Body of pancreas (tissue), 4 donors: Measurements from ENCODE around the gene CNP. TPM values are rescaled to one million over a fixed set of nuclear protein-coding genes. Genes with fewer than 3 reads are reported as not detected.
"Not testable (repeated sequence)": the region's sequence is repeated elsewhere in the genome, so short reads cannot be mapped to it uniquely, and the experiment has no call there.

Experiments
- ATAC-seq: fragments of 150-250 bp; one replicate; pipeline ENCODE4 v1.9.1; 2016
- DNase-seq, 4 donors: peaks; one replicate each; pipeline ENCODE4 v3.0.0-alpha.2; 2019
- H3K27ac ChIP-seq, 4 donors: fragments of 200-600 bp; sonication (generic); 1 replicate in 3 of 4; 2 replicates in 1 of 4; pipeline versions ENCODE4 v1.5.1 to v1.6.1; 2016 to 2019; ENCODE audit warnings: mild to moderate bottlenecking in 1 of 4, mixed read lengths in 1 of 4, moderate library complexity in 1 of 4
- H3K27me3 ChIP-seq, 2 donors: fragments of 200-600 bp; sonication (generic); one replicate each; pipeline ENCODE4 v1.6.0; 2016; ENCODE audit warnings: mild to moderate bottlenecking in 1 of 2
- H3K36me3 ChIP-seq, 2 donors: fragments of 200-600 bp; sonication (generic); replicated peaks in 1 of 2; 2 replicates each; pipeline ENCODE4 v1.5.1; 2016; ENCODE audit warnings: low read depth in 2 of 2; ENCODE audit not compliant: insufficient read depth in 1 of 2
- H3K4me1 ChIP-seq: fragments of 200-600 bp; sonication (generic); one replicate; pipeline ENCODE4 v1.6.0; 2016
- H3K4me3 ChIP-seq, 2 donors: fragments of 200-600 bp; sonication (generic); 1 replicate in 1 of 2; 2 replicates in 1 of 2; pipeline ENCODE4 v1.5.1; 2016 to 2019
- H3K9me3 ChIP-seq, 3 donors: fragments of 200-600 bp; sonication (generic); 1 replicate in 2 of 3; 2 replicates in 1 of 3; pipeline ENCODE4 v1.5.1; 2016
- CTCF ChIP-seq, 7 experiments: fragments of 450-650 bp in 4 of 7; fragments of 200-600 bp in 3 of 7; sonication (generic) in 3 of 7; IDR thresholded peaks; one replicate each; pipeline ENCODE4 v1.5.1; 2016 to 2019; ENCODE audit warnings: antibody characterized with exemption in 7 of 7
- POLR2A ChIP-seq, 3 donors: fragments of 450-650 bp; IDR thresholded peaks; one replicate each; pipeline ENCODE4 v1.6.1; 2016; ENCODE audit warnings: antibody characterized with exemption in 3 of 3, mild to moderate bottlenecking in 2 of 3
- WGBS, 2 donors: methylation state at CpG; one replicate each; pipeline ENCODE4 v1.1.5; 2017; 5-methylcytosine and 5-hydroxymethylcytosine counted together
- intact Hi-C: fragments of 100-400 bp; cut with DNase I; formaldehyde crosslinking; loops from one replicate; pipeline ENCODE4 v1.15.1; 2023
- total RNA-seq, 2 donors: library from RNA; depleted of rRNA; stranded (reverse); fragments of >200 nt; gene quantifications; one replicate each; pipeline ENCODE4 v1.1.0, GENCODE V29; 2016

Gene CNP
- total RNA-seq, 2 donors from 2014 or later = 36.3 to 70.2 TPM

GRCh38 chr17:42017866-42018200, 51.2 kb downstream of the CNP start:
- ATAC-seq = no peak
- intact Hi-C loops = no loop called here
- Histone ChIP-seq H3K9me3 (no peaks in the 10 kb centered on the region), H3K4me3 (peak overlapping the region; percentile 10 to 93), H3K27ac (peak overlapping the region; percentile 84 to 94 (median 86)), H3K4me1 (peaks cover 60% of the 10 kb centered on the region), H3K27me3 (no peaks in the 10 kb centered on the region), H3K36me3 (peaks cover 0 to 2% of the 10 kb centered on the region in 2 donors)
- WGBS, 2 donors = 6 to 7% methylated on average over 11 of the region's 11 CpGs
- no peak for DNase-seq
- no peak for TF ChIP-seq POLR2A (IDR thresholded peaks at IDR 0.05)
- TF ChIP-seq CTCF (IDR thresholded peaks at IDR 0.05) = no peak

GRCh38 chr17:42018339-42018738, 51.7 kb downstream of the CNP start:
- ATAC-seq (no peak), DNase-seq (no peak)
- Histone ChIP-seq H3K4me1 (peaks cover 55% of the 10 kb centered on the region), H3K4me3 (no peak overlapping the region), H3K9me3 (no peaks in the 10 kb centered on the region), H3K27ac (peak overlapping the region in 2 of 4 donors; percentile 84 to 88), H3K27me3 (no peaks in the 10 kb centered on the region), H3K36me3 (peaks cover 0 to 5% of the 10 kb centered on the region in 2 donors)
- intact Hi-C loops = no loop called here
- WGBS, 2 donors = 21 to 25% methylated on average over 3 of the region's 3 CpGs
- TF ChIP-seq POLR2A (IDR thresholded peaks at IDR 0.05) (no peak), CTCF (IDR thresholded peaks at IDR 0.05) (no peak)

GRCh38 chr17:42018988-42019387, 52.4 kb downstream of the CNP start:
- Histone ChIP-seq H3K36me3 (peaks cover 0 to 8% of the 10 kb centered on the region in 2 donors), H3K27ac (no peak overlapping the region), H3K4me1 (peaks cover 49% of the 10 kb centered on the region), H3K9me3 (no peaks in the 10 kb centered on the region), H3K4me3 (no peak overlapping the region), H3K27me3 (no peaks in the 10 kb centered on the region)
- DNase-seq (no peak), ATAC-seq (no peak)
- intact Hi-C loops = no loop called here
- WGBS, 2 donors = 86 to 88% methylated on average over 4 of the region's 4 CpGs
- TF ChIP-seq CTCF (IDR thresholded peaks at IDR 0.05) (no peak), POLR2A (IDR thresholded peaks at IDR 0.05) (no peak)

GRCh38 chr17:42019509-42020404, 53.2 kb downstream of the CNP start, which contains the start of gene NKIRAS2:
Gene NKIRAS2, plus strand, starts transcription at chr17:42020090. Its CDS starts 1,488 bp downstream, at chr17:42021578.
- Histone ChIP-seq H3K4me1 (peaks cover 50% of the 10 kb centered on the region), H3K27me3 (no peaks in the 10 kb centered on the region), H3K4me3 (peak within 1 kb of the TSS; percentile 77 to 86), H3K27ac (peak within 1 kb of the TSS; percentile 6 to 79 (median 75)), H3K9me3 (no peaks in the 10 kb centered on the region), H3K36me3 (peaks cover 0 to 10% of the 10 kb centered on the region in 2 donors)
- intact Hi-C loops = no loop called here
- ATAC-seq (peak; percentile 83), DNase-seq (peak; percentile 94 to 95 (median 95))
- 7 to 44% methylated on average over 7 to 39 of the region's 49 CpGs for WGBS, 2 donors
- TF ChIP-seq CTCF (IDR thresholded peaks at IDR 0.05) (peak; percentile 88 to 98 (median 95)), POLR2A (IDR thresholded peaks at IDR 0.05) (peak; percentile 13 to 71 (median 62))

GRCh38 chr17:42020845-42021244, 54.2 kb downstream of the CNP start:
- intact Hi-C loops, H3K9me3 ChIP-seq, ATAC-seq, H3K4me3 ChIP-seq, H3K27me3 ChIP-seq, DNase-seq: not testable (repeated sequence)
- H3K27ac ChIP-seq = peak overlapping the region in 1 of 4 donors; percentile 79
- peaks cover 0 to 10% of the 10 kb centered on the region in 2 donors for H3K36me3 ChIP-seq
- H3K4me1 ChIP-seq = peaks cover 45% of the 10 kb centered on the region
- WGBS, 2 donors = 58 to 59% methylated on average over 8 of the region's 8 CpGs
